AG04450 (cell line): ENCODE measurements around the gene SLC12A4. TPM values are rescaled to one million over a fixed set of nuclear protein-coding genes. Genes with fewer than 3 reads are reported as not detected.
"Not testable (repeated sequence)": the region's sequence is repeated elsewhere in the genome, so short reads cannot be mapped to it uniquely, and the experiment has no call there.

Source experiments
- CTCF ChIA-PET: fragments of 300-600, 350-600 bp; formaldehyde crosslinking; extraction: SDS; loops from one replicate; lab custom pipeline; 2022; ENCODE audit warnings: antibody characterized with exemption, inconsistent platforms; lab: Charles Lee
- POLR2A ChIA-PET: fragments of 350-600 bp; formaldehyde crosslinking; extraction: SDS; loops from one replicate; lab custom pipeline; 2021; ENCODE audit warnings: antibody characterized with exemption, inconsistent platforms; lab: Yijun Ruan, JAX
- DNase-seq: peaks from one replicate; pipeline ENCODE4 v3.0.0-alpha.2; 2011; ENCODE audit warnings: low read depth, low spot score
- H3K27ac ChIP-seq: one replicate; pipeline ENCODE4 v1.5.1; 2012; ENCODE audit warnings: low read depth, low read length, control low read depth
- H3K27me3 ChIP-seq: one replicate; pipeline ENCODE4 v1.6.0; 2012; ENCODE audit warnings: low read length; ENCODE audit not compliant: control insufficient read depth, insufficient read depth
- H3K4me3 ChIP-seq: 2 replicates; pipeline ENCODE4 v1.5.1; 2011; ENCODE audit warnings: mild to moderate bottlenecking, low read depth, low read length, control low read depth
- H3K9me3 ChIP-seq: 2 replicates; pipeline ENCODE4 v1.5.1; 2012; ENCODE audit warnings: low read length; ENCODE audit not compliant: control insufficient read depth, insufficient read depth
- CTCF ChIP-seq: IDR thresholded peaks from 2 replicates; pipeline ENCODE4 v1.5.1; 2011; ENCODE audit warnings: low read depth, low read length, control low read depth, inconsistent platforms
- polyA plus RNA-seq: library from polyadenylated mRNA; depleted of rRNA; stranded (reverse); fragments of >200 nt; gene quantifications from 2 replicates; pipeline ENCODE4 v1.2.3, GENCODE V29; 2011

SLC12A4 gene
- polyA plus RNA-seq, 1 experiment: 48.1 TPM

- POLR2A ChIA-PET: interaction anchor here (0.7 kb wide), 1 partner anchor 15 kb away, joined by 3 read pairs; no protein-coding TSS in a partner anchor
- CTCF ChIA-PET, H3K27ac ChIP-seq, H3K27me3 ChIP-seq, H3K4me3 ChIP-seq, DNase-seq, H3K9me3 ChIP-seq: not testable (repeated sequence)
Observed at GRCh38 chr16:67998231-67998778, 29.9 kb upstream of the SLC12A4 start.

- H3K27me3 ChIP-seq: no peaks in the 10 kb centered on the region
- ChIA-PET POLR2A (no interaction called here), CTCF (interaction anchor here (0.8 kb wide), 1 partner anchor 44 kb away, joined by 3 read pairs; no protein-coding TSS in a partner anchor)
Observed at GRCh38 chr16:67996666-67997065, 28.2 kb upstream of the SLC12A4 start.

GRCh38 chr16:67995423-67995822 is 27.0 kb upstream of the SLC12A4 start:
- CTCF ChIA-PET: interaction anchor here (1.6 kb wide), 1 partner anchor 45 kb away, joined by 4 read pairs; no protein-coding TSS in a partner anchor

More at GRCh38 chr16:67996666-67997065, 28.2 kb upstream of the SLC12A4 start:
- Histone ChIP-seq H3K27ac (no peak overlapping the region), H3K4me3 (no peak overlapping the region), H3K9me3 (no peaks in the 10 kb centered on the region; the same call in 1 of the 2 replicates)
- no peak for DNase-seq
- no peak for TF ChIP-seq CTCF

GRCh38 chr16:67994040-67994408 is 25.6 kb upstream of the SLC12A4 start:
- POLR2A ChIA-PET: interaction anchor here (0.6 kb wide), 1 partner anchor 235 kb away, joined by 4 read pairs; no protein-coding TSS in a partner anchor
- CTCF ChIA-PET: interaction anchor here (0.6 to 1.1 kb wide), 10 partner anchors 9 to 237 kb away, joined by 3 to 12 read pairs (median 3); no protein-coding TSS in a partner anchor
- DNase-seq, H3K27ac ChIP-seq, H3K9me3 ChIP-seq, H3K27me3 ChIP-seq, H3K4me3 ChIP-seq: not testable (repeated sequence)

More at GRCh38 chr16:67995423-67995822, 27.0 kb upstream of the SLC12A4 start:
- Histone ChIP-seq H3K9me3 (no peaks in the 10 kb centered on the region; the same call in 1 of the 2 replicates), H3K27me3 (no peaks in the 10 kb centered on the region), H3K4me3 (no peak overlapping the region), H3K27ac (no peak overlapping the region)
- DNase-seq: no peak
- no peak for TF ChIP-seq CTCF
- POLR2A ChIA-PET: no interaction called here

- DNase-seq: peak; percentile 13
- Histone ChIP-seq H3K27ac (no peak overlapping the region), H3K4me3 (peak overlapping the region; percentile 20; the same call in 1 of the 2 replicates), H3K27me3 (no peaks in the 10 kb centered on the region), H3K9me3 (no peaks in the 10 kb centered on the region; the same call in 1 of the 2 replicates)
- ChIA-PET POLR2A (interaction anchor here (0.6 kb wide), 1 partner anchor 235 kb away, joined by 4 read pairs; no protein-coding TSS in a partner anchor), CTCF (interaction anchor here (0.6 to 1.1 kb wide), 11 partner anchors 8 to 238 kb away, joined by 3 to 12 read pairs (median 3); no protein-coding TSS in a partner anchor)
- peak; percentile 86 for TF ChIP-seq CTCF
Observed at GRCh38 chr16:67993207-67994039, 25.0 kb upstream of the SLC12A4 start.
